ENCODE data around the gene MDP1. TPM values are rescaled to one million over a fixed set of nuclear protein-coding genes. Genes with fewer than 3 reads are reported as not detected.

The MDP1 gene
- total RNA-seq, 1 experiment from 2014 or later, result 18.8 TPM

GRCh38 chr14:24216345-24216699 is 456 bp upstream of the MDP1 start:
- Histone ChIP-seq H2BK5ac (ENCODE audit: insufficient read length, low read length) (no peak overlapping the region), H3K56ac (ENCODE audit: insufficient read length, low read depth, low read length) (no peak overlapping the region), H3K27ac (ENCODE audit: insufficient read length, low read depth, low read length) (no peak overlapping the region), H3K23ac (ENCODE audit: insufficient read length, low read depth, low read length) (no peak overlapping the region), H3K27me3 (ENCODE audit: insufficient read depth, low read length) (no peaks in the 10 kb centered on the region), H2BK15ac (ENCODE audit: low read depth, low read length) (no peak overlapping the region), H4K5ac (ENCODE audit: insufficient read length, low read depth, low read length) (no peak overlapping the region), H2AFZ (ENCODE audit: low read length) (no peak overlapping the region), H3K9me3 (ENCODE audit: control insufficient read depth, low read depth, low read length) (no peaks in the 10 kb centered on the region), H3T11ph (ENCODE audit: low read length) (no peak overlapping the region), H3K79me2 (ENCODE audit: insufficient read depth, low read length) (no peaks in the 10 kb centered on the region), H2BK20ac (ENCODE audit: low read depth, low read length, poor library complexity, severe bottlenecking) (no peak overlapping the region), H3K18ac (ENCODE audit: insufficient read length, low read depth, low read length) (no peak overlapping the region), H4K91ac (ENCODE audit: insufficient read length, low read depth, low read length) (no peak overlapping the region), H4K8ac (replicated peaks; ENCODE audit: insufficient read length, low read depth, low read length) (no peak overlapping the region), H2BK12ac (ENCODE audit: insufficient read length, low read depth, low read length) (no peak overlapping the region), H2BK120ac (ENCODE audit: low read depth, low read length, poor library complexity, severe bottlenecking) (no peak overlapping the region), H3K4me1 (ENCODE audit: insufficient read depth, low read length) (no peaks in the 10 kb centered on the region), H3K14ac (ENCODE audit: insufficient read depth, low read length) (no peak overlapping the region), H3K23me2 (ENCODE audit: insufficient read length, low read depth, low read length, poor library complexity, severe bottlenecking) (peaks cover 11% of the 10 kb centered on the region), H3K4ac (ENCODE audit: low read depth, low read length) (no peak overlapping the region), H2AK5ac (ENCODE audit: insufficient read length, low read length) (no peak overlapping the region), H3K79me1 (ENCODE audit: insufficient read depth, low read depth, low read length, poor library complexity, severe bottlenecking) (peaks cover 9% of the 10 kb centered on the region), H3K9ac (ENCODE audit: extremely low read depth, insufficient read length, low read length) (no peak overlapping the region), H3K4me2 (ENCODE audit: insufficient read depth, insufficient read length, low read length) (peak overlapping the region; percentile 56), H4K20me1 (ENCODE audit: control insufficient read depth, insufficient read depth, insufficient read length) (no peaks in the 10 kb centered on the region)
- no peaks in the 10 kb centered on the region; the same call in 1 of the 2 replicates for H3K27me3 Mint-ChIP-seq (ENCODE audit: low read depth)
- H3K4me3 Mint-ChIP-seq, result peak overlapping the region; percentile 94 to 96
- peaks cover 18 to 26% of the 10 kb centered on the region in 2 experiments for H3K4me1 Mint-ChIP-seq
- H3K9me3 Mint-ChIP-seq, result no peaks in the 10 kb centered on the region; a peak in 1 of 5 replicates
- DNase-seq, result no peak
- peak overlapping the region in 2 of 3 experiments; percentile 29 to 93; a peak in 4 of 7 replicates for H3K27ac Mint-ChIP-seq
- H3K36me3 Mint-ChIP-seq (ENCODE audit: insufficient read depth in 1 of 3, low read depth in 3 of 3), result peaks cover 0 to 20% (median 14%) of the 10 kb centered on the region in 3 experiments; a peak in 5 of 7 replicates
- WGBS (ENCODE audit: extremely low coverage, insufficient read length, low lambda C conversion rate), result no CpG with 5 or more reads among the region's 2 CpGs
- TF ChIP-seq, protein P1, sequence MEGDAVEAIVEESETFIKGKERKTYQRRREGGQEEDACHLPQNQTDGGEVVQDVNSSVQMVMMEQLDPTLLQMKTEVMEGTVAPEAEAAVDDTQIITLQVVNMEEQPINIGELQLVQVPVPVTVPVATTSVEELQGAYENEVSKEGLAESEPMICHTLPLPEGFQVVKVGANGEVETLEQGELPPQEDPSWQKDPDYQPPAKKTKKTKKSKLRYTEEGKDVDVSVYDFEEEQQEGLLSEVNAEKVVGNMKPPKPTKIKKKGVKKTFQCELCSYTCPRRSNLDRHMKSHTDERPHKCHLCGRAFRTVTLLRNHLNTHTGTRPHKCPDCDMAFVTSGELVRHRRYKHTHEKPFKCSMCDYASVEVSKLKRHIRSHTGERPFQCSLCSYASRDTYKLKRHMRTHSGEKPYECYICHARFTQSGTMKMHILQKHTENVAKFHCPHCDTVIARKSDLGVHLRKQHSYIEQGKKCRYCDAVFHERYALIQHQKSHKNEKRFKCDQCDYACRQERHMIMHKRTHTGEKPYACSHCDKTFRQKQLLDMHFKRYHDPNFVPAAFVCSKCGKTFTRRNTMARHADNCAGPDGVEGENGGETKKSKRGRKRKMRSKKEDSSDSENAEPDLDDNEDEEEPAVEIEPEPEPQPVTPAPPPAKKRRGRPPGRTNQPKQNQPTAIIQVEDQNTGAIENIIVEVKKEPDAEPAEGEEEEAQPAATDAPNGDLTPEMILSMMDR (conservative IDR thresholded peaks at IDR 0.05), result no peak
